GM18508 (cell line): ENCODE measurements around the gene LYRM1.

ENCODE experiments used
- ATAC-seq: cut with Tn5 transposase; IDR thresholded peaks from one replicate; pipeline ENCODE4 v1.9.1; 2021; ENCODE audit warnings: moderate number of reproducible peaks; ENCODE audit not compliant: insufficient read depth, unreplicated experiment

Gene LYRM1

DNA sequence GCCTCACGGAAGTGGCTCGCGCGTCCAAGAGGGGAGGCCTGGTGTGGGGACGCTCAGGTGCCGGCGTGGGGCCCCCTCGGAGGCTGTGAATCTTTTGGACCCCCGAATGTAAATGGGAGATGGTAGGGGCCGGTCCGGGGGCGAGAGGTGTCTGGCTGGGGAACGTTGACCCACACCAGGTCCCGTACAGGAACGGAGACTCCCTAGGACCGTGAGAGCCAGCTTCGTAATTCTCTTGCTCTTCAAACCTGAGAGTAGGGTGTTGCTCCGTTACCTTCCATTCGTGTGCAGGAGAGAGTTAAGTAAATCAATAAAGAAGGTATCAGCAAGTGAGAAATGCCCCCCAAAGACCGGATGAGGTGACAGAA, 481 bp downstream of the LYRM1 start:
- ATAC-seq: no peak

DNA sequence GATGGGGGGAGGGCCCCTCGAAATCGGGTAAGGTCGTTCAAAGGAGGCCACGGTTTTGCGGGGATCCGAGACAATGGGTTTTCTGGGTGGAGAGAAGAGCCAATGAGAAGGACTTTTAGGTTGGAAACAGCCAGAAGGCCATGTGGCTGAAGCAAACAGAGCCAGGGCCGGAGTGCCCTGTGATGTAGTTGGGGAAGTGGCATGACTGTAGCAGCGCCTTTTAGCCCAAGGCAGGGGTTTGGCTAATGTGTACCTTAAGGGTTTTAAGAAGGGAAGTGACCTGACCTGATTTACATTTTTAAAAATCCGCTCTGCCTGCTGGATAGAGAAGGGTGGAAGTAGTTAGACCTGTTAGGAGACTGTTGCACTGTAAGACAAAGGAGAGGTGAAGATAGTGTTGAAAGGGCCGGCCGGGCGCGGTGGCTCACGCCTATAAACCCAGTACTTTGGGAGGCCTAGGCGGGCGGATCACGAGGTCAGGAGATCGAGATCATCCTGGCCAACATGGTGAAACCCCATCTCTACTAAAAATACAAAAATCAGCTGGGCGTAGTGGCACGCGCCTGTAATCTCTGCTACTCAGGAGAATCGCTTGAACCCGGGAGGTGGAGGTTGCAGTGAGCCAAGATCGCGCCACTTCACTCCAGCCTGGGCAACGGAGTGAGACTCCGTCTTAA, 1.0 kb downstream of the LYRM1 start:
- ATAC-seq: no peak

DNA sequence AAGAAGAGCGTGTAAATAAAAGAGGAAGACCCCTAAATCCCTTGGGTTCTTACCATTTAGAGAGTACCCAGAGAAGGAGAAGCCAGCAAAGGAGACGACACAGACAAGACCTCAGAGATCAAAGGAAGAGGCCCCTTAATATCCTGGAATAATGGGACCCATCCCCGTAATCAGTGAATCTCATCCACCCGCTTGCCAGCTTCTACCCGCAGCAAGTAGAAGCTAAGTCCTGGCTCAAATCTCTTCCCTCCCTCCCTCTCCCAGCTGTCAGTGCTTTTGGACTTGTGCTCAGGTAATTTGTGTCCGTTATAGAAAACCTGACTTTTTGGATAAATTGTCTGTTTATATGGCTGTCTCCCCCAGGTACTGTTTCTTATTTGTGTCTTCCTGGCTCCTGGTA, 1.9 kb downstream of the LYRM1 start:
- no peak for ATAC-seq

DNA sequence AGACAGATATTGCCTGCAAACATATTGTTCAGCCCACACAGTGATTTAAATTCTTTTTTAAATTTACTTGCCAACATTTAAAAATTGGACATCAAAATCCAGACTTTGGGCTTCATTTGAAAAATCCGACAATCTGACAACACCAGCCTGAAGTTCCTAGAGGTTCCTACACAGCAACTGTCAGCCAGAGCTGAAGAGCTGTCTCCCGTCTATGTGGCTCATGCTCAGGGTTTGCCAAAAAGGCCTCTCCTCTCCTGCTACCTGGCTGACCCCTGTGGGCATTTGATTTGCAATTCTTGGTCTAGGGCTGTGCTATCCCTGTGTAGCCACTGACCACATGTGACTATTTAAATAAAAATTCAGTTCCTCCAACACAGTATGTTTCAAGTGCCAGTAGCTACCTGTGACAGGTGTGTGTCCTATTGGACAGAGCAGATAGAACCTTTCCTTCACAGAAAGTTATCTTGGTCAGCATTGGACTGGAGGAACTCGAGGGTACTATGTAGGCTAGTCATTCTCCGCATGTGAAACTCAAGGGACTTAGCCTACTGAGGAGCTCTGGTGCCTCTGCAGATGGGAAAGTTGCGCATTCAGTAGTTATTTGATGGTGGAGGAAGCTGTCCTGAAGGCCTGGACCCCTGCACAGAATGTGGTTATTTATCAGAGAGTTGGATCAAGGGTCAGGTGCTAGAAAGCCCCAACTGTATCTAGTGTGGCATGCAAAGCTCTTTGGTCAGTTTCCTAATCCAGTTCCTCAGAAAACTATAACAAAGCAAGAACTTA, 2.7 kb downstream of the LYRM1 start:
- no peak for ATAC-seq

DNA sequence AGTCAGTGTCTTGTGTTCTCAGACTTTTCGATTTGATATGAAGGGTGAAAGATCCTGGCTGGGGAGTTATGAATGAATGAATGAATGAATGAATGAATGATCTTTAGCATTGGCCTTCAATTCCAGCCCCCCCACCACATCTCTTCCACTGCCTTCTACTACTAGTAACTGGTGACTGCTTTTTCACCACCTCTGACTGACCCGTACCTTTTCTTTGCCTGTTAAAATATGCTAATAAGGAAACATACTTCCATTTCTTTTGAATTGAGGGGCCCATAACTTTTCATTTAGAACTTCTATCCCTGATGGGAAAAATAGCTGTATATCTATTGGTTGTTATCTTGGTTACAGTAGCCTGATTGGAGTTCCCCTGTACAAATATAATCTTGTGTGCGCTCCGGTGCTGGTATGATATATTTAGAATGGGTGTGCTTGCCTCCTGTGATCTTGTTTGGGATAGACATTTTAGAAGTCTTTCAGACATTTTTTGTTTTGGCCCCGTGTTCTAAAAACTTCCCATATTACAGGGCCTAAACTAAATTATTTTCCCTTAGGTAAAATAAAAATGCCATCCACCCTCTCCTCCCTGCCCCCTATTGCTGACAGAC, 3.4 kb downstream of the LYRM1 start:
- no peak for ATAC-seq

DNA sequence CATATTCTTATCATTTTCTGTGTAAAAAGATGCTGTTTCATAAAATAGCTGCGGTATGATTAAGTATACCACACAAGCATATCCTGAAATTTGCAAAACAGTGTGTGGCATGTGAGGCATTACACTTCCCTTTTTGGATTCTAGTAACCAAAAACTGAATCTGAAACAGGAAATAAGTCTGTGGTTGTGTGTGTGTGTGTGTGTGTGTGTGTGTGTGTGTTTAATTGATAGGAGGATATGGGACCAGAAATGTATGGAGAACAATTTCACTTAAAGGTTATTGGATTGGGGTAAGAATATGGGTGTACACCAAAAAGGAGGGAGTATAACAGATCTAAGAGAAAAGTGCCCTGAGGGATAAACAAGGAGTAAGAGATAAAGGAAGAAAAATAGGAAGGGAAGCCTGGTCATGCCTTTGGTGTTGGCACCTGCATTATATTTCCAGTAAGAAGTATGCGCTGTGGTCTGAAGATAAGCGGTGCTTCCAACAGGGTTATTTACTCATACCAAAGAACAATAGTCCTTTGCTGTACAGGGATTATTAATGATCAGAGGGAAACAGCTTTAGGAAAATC, 4.0 kb downstream of the LYRM1 start:
- ATAC-seq: no peak

DNA sequence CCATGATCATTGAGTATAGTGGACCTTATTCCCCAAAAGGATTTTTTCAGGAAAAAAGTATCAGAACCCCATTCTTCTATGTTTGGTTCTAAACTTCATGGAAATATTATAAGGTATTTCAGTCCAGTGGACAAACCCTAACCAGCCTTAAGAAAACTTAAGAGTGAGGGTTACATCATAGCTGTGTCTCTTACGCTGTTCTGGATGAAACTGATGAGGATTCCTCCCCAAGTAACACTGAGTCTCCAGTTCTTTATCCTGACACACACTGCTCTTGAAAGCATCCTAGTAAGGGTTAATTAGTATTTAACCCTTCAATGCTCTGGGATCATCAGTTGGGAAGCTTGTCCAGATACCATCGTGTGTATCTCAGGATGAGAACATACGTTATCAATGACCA, 5.0 kb downstream of the LYRM1 start:
- ATAC-seq: no peak

DNA sequence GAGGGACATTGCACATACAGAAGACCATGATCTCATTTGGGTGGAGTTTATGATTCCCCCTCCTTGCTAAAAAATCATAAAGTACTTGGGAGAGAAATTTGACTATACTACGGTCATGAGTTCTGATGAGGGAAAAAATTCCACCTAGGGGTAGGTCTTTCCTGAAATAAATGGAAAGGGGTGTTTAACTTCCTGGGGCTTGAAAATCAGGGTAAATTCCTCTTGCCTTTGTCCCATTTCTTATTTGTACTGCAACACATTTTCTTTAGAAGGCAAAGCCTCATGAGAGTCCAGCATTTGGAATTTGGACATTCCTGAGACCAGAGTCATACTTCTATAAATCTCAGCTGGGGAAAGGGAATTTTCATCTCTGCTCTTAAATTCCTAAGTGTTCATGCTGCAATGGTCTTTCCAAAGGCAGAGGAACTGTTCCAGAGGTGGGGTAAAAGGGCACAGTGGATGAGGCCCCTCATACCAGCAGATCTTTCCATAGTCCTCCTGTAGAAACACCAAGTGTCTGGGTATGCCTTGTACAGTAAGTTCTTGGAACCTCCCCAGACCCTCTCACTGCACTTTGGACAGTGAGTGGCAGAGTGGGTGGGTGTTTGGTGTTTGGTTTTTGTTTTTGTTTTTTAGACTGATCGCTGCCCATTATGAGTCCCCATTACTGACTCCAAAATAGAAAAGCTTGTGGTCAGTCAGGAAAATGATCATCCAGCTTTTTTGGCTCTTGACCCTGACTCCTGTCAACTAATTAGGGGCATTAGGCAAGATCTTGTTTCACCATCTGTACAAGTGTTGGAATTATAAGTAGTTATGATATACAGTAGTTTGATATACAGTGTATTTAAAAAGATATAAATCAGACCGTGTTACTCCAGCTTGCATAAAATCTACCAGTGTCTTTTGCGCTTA, 6.0 kb downstream of the LYRM1 start:
- no peak for ATAC-seq

DNA sequence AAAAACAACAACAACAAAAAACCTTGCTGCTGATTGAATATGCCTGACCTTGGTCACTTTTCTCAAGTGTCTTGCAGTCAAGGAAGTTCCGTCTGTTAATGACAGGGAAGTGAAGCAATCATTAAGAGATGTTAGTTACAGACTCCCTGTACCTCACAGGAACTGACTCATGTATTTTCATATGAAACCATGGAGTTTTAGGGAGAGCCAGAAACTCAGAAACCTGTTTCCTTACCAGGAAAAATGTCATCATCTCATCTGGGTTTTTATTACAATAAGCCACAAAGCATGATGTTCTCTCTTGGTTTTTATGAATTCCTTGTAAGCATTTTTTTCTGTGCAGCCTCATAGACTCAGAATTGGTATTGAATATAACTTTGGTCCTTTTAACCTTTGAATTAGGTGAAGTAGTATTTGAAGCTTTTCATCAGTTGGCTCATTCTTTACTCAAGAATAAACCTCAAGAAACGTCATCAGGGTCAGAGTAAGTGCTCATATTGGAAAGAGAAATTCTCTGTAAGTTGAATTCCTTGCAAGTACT, 10.3 kb downstream of the LYRM1 start:
- no peak for ATAC-seq

DNA sequence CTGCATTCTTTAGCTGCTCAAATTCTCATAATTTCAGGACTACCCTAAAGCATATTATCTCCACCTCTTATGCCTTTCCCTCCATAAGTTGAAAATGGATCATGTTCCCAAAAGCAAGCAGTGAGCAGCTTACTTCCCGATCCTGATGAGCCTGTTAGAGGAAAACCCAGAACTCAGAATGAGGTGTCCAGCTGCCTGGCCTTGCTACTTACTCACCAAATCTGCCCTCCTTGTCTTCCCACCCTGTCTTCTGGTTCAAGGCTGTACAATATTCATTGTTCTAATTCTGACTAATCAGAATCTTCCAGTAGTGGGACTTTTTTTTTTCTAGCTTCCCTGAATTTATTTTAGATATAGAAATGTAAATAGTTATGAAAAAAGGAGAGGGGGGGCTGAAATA, 10.8 kb downstream of the LYRM1 start:
- no peak for ATAC-seq

DNA sequence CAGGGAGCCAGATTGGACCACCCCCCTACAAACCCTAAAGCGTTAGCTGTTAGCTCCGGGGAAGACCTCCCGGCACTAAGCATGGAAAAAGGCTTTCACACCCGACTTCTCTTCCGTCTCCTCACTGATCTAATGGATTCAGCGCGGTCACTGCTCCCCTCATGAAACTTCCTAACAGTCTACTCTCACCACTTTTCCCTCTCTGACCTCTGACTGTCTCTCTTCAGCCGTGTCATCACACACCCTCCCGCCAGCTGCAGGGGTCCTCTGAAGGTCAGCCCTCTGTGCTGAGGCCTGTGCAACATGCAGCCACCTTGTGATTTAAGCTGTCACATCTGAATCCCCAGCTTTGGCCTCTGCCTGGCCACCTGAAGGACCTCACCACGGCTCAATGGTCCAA, 15.7 kb downstream of the LYRM1 start:
- ATAC-seq: no peak

DNA sequence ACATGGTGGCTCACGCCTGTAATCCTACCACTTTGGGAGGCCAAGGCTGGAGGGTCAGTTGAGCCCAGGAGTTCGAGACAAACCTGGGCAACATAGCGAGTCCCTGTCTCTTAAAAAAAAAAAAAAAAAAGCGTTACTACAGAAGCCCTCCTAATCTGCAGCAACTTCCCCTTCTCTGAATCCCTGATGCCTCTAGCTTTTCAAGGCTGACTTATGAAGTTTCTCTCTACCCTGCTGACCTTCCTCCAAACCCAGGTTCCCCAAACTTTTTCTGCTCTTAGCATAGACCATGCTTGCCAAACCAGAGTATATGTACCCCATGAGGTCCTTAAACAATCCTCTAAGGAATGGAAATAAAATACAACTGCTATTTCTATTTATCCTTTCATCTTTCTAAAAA, 16.4 kb downstream of the LYRM1 start:
- no peak for ATAC-seq

DNA sequence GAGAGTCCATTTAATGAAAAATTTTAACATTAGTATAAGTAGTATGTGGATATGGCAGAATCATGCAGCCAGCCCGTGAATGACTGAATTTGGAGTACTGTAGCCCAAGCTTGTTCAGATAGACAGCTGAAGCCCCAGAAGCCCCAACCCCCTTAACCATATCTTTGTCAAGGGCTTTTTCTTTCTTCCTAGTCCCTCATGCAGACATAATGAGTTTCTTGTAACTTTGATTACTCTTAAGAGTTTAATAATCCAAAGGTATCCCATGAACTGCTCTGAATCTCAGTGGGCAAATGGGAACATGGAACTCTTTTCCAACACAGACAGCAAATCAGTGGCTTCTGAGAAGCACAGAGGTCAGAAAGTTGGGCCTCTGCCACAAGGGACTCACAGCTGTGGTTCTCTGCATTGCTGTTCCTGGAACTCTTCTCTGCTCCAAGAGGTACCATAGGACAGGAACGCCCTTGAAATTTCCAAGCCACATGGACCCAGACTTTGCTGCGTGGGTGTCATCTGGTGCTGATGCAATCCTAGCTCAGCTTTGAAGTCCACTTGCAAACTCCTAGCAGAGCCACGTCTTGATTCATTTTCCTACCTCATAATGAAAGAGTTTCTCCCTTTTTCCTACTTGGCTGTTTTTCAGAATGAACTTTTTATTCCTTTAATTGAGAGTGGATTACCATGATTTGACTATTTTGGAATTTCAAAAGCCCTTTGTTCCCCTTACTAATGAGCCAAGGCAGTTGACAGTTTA, 18.1 kb downstream of the LYRM1 start:
- ATAC-seq: no peak

DNA sequence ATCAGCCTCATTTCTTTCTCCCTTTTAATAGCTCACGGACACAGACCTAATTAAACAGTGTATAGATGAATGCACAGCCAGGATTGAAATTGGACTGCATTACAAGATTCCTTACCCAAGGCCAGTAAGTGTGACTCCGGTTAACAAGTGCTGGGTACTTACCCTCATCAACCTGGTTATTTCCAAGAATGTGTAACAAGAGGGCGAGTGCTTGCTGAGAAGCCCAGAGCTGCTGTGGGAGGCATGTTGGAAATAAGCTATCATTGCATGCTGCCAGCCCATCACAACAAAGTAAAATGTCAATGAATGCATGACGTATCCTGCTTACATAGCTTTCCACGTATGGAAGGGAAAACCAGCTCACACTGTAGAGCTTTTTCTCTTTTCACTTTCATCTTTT, 19.5 kb downstream of the LYRM1 start:
- no peak for ATAC-seq

DNA sequence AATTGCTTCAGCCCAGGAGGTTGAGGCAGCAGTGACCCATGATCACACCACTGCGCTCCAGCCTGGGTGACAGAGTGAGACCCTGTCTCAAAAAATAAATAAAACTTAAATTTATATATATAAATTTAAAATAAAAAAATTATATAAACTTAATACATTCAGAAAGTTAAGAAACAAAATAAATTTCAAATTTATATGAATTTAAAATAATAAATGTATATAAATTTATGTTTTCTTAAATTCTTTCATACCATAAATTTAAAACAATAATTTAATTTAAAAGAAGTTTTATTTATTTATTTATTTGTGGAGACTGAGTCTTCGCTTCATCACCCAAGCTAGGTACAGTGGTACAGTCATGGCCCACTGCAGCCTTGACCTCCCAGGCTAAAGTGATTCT, 20.2 kb downstream of the LYRM1 start:
- no peak for ATAC-seq

DNA sequence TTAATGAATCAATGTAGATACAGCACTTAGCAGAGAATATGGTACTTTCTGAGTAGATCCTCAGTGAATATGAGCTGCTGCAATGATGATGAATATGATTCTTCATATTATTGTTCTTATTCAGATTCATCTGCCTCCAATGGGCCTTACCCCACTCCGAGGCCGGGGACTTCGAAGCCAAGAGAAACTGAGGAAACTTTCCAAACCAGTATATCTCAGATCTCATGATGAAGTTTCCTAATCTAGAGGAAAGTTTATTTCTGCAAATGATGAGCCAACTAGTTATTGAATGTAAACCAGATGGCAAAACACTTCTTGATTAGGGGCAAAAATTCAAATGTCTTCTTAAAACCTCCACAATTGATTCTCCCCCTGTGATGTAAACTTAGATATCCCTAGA, 23.3 kb downstream of the LYRM1 start:
- no peak for ATAC-seq

DNA sequence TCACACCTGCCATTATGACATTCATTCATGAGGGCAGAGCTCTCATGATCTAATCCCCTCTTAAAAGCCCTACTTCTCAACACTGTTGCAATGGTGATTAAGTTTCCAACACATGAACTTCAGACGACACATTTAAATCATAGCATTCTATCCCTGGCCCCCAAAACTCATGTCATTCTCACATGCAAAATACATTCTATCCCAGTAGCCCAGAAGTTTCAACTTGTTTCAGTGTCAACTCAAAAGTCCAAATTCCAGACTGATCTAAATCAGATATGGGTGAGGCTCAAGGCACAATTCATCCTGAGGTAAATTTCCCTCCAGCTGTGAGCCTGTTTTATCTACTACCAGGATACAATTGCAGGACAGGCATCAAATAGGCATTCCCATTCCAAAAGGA, 25.2 kb downstream of the LYRM1 start:
- no peak for ATAC-seq

DNA sequence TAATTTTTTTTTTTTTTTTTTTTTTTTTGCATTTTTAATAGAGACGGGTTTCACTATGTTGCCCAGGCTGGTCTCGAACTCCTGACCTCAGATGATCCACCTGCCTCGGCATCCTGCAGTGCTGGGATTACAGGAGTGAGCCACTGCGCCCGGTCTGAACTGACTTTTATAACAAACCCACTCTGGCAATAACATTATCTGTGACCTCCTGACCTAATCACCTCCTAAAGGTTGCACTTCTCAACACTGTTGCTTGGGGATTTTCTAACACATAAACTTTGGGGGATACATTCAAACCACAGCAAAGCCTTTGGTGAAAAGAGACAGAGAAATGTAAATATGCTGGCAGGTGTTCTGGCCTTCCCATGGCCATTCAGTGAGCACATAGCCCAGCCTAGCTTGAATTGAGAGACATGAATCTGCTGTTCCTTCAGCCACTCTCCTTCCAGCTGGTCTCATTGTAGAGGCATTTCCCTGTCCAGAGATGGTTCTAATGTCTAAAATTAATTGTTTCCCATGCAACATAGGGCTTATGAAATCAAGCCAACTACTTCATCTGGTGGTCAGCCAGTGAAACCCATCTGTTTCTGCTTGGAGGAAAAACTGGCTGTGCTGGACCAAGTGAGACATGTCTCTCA, 28.3 kb downstream of the LYRM1 start:
- no peak for ATAC-seq
